ENCODE measurements around the gene IPCEF1. TPM values are rescaled to one million over a fixed set of nuclear protein-coding genes. Genes with fewer than 3 reads are reported as not detected.

Gene IPCEF1
- total RNA-seq, 3 donors from 2014 or later, result 1.8 to 3.4 (median 2.3) TPM

GRCh38 chr6:154266560-154267099 is 90.0 kb downstream of the IPCEF1 start:
- H3K4me3 ChIP-seq, result no peak overlapping the region
- no peaks in the 10 kb centered on the region for H3K36me3 ChIP-seq (ENCODE audit: low read depth)
- H3K4me1 ChIP-seq (ENCODE audit: low read depth), result no peaks in the 10 kb centered on the region
- DNase-seq, result no peak
- TF ChIP-seq, protein P1, sequence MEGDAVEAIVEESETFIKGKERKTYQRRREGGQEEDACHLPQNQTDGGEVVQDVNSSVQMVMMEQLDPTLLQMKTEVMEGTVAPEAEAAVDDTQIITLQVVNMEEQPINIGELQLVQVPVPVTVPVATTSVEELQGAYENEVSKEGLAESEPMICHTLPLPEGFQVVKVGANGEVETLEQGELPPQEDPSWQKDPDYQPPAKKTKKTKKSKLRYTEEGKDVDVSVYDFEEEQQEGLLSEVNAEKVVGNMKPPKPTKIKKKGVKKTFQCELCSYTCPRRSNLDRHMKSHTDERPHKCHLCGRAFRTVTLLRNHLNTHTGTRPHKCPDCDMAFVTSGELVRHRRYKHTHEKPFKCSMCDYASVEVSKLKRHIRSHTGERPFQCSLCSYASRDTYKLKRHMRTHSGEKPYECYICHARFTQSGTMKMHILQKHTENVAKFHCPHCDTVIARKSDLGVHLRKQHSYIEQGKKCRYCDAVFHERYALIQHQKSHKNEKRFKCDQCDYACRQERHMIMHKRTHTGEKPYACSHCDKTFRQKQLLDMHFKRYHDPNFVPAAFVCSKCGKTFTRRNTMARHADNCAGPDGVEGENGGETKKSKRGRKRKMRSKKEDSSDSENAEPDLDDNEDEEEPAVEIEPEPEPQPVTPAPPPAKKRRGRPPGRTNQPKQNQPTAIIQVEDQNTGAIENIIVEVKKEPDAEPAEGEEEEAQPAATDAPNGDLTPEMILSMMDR (IDR thresholded peaks at IDR 0.05), result no peak
- H3K9me3 ChIP-seq, result no peaks in the 10 kb centered on the region
- no peak for ATAC-seq
- intact Hi-C loops (cut with DNase I, micrococcal nuclease), result no loop called here

DNA sequence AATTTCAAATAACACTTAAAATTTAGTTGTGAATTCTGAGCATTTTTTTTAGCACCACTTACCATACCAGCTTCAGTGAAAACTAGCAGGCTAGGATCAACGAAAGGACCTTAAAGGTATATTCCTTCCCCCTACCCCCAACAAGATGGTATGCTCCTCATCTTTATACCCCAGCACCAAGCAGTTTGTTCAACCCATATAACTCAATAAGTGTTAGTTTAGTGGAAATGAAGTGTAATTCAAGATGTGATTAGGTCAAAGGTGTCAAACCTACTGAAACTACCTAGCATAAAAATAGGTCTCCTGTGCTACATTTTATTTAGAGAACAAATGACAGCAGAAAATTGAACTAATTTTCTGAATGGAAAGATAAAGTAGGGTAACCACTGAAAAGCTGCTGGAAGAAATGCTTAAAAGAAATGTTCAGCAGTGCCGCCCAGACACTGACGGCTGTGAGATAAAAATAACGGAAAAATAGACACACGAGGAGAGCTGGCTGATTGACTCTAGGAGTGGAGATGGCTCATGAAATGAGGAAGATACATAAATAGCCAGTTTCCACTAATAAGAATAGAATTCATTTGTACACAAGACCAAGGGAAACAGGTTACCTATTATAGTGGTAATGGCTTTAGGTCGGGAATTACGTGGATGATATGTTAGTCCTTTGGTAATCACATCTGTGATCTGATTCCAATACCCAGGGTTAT is 94.8 kb downstream of the IPCEF1 start:
- TF ChIP-seq, protein P1 (IDR thresholded peaks at IDR 0.05), result no peak
- H3K4me3 ChIP-seq, result no peak overlapping the region
- DNase-seq, result no peak
- ATAC-seq, result no peak
- H3K9me3 ChIP-seq, result no peaks in the 10 kb centered on the region
- no peaks in the 10 kb centered on the region for H3K4me1 ChIP-seq (ENCODE audit: low read depth)
- intact Hi-C loops (cut with DNase I, micrococcal nuclease), result no loop called here
- no peaks in the 10 kb centered on the region for H3K36me3 ChIP-seq (ENCODE audit: low read depth)

DNA sequence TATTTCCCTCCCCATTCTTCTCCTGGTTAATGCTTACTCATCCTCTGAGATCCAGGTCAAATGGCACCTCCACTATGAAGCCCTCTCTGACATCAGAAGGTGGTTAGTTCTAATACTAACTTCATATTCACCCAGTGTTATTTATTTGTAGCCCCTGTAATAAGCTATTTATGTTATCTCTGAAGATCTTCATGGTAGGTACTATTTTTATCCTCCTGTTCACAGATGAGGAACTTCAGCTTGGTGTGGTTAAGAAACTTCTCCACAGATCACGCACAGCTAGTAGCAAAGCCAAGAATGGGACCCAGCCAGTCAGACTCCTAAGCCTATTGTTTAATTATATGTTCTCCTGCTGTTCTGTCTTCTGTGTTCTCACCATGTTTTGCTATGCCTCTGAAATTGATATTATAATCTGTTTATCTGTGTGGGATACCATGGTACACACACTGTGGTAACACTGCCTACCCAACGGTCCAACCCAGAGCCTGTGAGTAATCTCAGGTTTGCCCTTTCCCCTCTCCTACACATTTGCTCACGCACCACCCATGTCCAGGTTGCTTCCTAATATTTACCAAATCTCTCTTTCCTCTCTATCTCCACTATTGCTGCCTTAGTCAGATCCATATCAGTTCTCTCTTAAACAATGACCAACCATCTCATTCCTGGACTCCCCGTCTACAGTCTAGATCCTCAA is 98.4 kb downstream of the IPCEF1 start:
- ATAC-seq, result peak; percentile 29

GRCh38 chr6:154257067-154257466 is 99.5 kb downstream of the IPCEF1 start:
- DNase-seq (no peak), ATAC-seq (peak; percentile 23)
- intact Hi-C loops (cut with DNase I, micrococcal nuclease), result no loop called here
- Histone ChIP-seq H3K4me3 (no peak overlapping the region), H3K9me3 (no peaks in the 10 kb centered on the region), H3K36me3 (ENCODE audit: low read depth) (no peaks in the 10 kb centered on the region), H3K4me1 (ENCODE audit: low read depth) (no peaks in the 10 kb centered on the region)
- TF ChIP-seq, protein P1 (IDR thresholded peaks at IDR 0.05), result no peak

More for the DNA sequence above, 98.4 kb downstream of the IPCEF1 start:
- H3K4me1 ChIP-seq (ENCODE audit: low read depth), result no peaks in the 10 kb centered on the region
- H3K9me3 ChIP-seq, result no peaks in the 10 kb centered on the region
- no peak for DNase-seq
- H3K4me3 ChIP-seq, result no peak overlapping the region
- intact Hi-C loops (cut with DNase I, micrococcal nuclease), result no loop called here
- H3K36me3 ChIP-seq (ENCODE audit: low read depth), result no peaks in the 10 kb centered on the region
- TF ChIP-seq, protein P1 (IDR thresholded peaks at IDR 0.05), result no peak

DNA sequence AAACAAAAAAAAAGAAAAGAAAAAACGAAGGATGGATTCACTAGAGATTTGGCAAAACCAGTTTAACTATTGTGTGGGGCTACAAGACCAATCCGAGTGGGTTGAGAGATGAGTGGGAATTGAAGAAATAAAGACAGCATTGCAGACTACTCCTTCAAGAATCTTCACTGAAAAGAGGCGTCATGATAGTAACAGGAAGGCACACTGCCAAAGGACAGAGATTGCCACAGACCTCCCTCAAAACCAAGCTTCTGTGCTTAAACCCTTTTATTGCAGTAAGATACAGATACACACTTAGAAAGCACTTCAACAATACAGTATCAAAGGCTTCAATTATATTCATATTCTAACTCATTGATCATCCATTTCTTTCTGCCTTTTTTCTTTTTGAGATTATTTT is 103.9 kb downstream of the IPCEF1 start:
- DNase-seq (no peak), ATAC-seq (no peak)
- intact Hi-C loops (cut with DNase I, micrococcal nuclease), result no loop called here
- no peaks in the 10 kb centered on the region for H3K9me3 ChIP-seq
- H3K4me3 ChIP-seq, result no peak overlapping the region
- no peaks in the 10 kb centered on the region for H3K36me3 ChIP-seq (ENCODE audit: low read depth)
- TF ChIP-seq, protein P1 (IDR thresholded peaks at IDR 0.05), result no peak
- peaks cover 7% of the 10 kb centered on the region for H3K4me1 ChIP-seq (ENCODE audit: low read depth)
